ENCODE measurements around the gene MAP4K2.

Gene MAP4K2

DNA sequence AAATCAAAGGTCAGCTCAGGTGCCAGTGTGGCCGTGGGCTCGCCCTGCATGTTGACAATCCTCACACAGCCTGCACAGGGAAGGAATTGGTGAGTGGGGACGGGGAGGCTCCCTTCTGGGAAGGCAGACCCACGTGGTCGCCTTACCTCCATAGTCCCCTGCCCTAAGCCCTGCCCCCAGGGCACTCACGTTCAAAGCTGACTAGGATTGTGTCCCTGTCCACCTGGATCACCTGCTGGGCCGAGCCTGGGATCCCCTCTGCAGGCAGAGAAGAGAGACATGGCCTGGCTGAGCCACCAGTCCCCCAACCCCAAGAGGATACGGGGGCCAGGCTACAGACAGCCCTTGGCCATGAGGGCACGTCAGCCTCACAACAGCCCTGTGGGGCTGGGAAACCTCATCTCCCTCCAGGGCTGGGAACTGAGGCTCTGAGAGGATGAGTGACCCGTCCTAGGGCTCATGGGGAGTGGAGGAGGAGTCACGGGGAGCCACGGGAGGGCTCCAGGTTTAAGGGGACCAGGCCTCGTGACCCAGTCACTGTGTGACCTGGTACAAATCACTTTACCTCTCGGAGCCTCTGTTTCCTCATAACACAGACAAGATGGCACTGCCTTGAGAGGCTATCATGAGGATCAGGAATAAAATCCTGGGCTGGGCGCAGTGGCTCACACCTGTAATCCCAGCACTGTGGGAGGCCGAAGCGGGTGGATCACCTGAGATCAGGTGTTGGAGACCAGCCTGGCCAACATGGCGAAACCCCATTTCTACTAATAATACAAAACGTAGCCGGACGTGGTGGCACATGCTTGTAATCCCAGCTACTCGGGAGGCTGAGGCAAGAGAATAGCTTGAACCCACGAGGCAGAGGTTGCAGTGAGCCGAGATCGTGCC, 12.6 kb downstream of the MAP4K2 start:
- no peak for DNase-seq

DNA sequence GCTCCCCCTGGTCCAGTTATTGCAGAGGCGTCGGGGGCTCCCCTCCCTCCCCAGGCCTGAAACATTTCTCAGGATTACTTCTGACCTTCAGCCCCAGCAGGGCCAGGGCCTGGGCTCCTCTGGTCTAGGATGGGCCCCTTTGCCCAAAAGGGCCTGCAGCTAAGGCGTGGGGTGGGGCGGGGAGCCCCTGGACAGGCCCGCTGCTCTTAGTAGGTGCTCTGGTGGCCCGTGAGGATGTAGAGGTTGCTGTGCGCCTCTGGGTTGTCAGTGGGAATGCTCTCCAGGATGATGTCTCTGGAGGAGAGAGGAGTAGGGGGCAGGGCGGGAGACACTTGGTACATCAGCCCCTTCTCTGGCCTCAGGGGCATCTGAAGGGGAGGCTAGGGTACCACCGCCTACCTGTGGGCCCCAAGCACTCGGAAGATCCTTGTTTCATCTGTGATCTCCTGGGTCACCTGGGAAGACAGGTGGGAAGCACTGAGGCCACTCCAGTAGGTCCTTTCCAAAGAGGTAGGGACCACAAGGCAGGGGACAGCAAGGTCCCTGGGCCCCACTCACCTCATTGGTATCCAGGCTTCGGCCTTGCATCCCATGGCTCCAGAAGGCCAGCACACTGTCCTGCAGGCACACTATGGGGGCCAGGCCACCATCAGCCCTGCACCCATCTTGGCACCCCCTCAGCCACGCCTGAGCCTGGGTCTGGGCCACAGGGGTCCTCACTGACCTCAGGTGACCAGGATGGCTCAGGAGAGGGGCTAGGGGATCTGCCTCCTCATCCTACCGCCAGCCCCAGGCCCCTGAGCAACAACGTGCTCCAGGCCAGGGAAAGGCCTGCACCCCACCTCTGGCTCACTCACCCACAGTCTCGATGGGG, 13.4 kb downstream of the MAP4K2 start:
- DNase-seq = no peak

DNA sequence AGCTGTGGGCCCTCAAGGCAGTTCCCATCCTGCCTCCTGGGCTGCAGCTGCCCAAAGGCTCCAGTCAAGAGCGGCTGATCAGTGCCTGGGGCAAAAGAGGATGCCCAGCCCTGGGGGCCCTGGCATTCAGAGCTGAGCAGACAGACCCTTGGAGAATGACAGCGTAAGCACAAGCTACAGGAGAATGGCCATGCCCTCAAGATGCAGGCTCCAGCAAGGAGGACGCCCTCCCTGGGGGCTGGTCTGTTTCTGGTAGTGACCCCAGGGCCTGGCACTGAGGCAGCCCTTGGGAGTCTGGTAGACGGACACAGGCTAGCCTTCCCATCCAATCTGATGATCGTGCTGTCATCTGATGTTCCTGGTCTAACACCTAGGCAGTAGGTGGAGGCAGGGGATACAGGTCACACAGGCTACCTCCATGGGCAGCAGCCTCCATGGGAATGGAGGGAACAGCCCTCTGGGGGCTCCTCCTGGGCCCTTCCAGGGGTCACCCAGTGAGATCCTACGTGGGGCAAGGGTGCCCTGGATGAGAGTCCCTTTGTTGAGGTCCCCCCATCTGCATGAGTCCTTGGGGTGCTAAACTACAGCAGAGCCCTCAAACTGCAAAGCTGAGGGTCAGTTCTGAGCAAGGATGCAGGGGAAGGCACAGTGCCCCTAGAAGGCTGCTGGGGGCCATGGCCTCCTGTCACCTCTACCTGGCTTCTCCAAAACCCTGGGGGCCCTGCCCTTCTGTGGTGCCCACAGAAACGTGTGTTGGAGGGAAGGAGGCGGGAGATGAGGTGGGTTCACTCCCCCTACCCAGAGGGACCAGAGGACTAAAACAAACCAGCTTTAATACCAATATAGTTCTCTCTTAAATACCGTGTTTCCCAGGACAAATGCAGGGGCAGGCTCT, 14.4 kb downstream of the MAP4K2 start:
- DNase-seq = no peak

DNA sequence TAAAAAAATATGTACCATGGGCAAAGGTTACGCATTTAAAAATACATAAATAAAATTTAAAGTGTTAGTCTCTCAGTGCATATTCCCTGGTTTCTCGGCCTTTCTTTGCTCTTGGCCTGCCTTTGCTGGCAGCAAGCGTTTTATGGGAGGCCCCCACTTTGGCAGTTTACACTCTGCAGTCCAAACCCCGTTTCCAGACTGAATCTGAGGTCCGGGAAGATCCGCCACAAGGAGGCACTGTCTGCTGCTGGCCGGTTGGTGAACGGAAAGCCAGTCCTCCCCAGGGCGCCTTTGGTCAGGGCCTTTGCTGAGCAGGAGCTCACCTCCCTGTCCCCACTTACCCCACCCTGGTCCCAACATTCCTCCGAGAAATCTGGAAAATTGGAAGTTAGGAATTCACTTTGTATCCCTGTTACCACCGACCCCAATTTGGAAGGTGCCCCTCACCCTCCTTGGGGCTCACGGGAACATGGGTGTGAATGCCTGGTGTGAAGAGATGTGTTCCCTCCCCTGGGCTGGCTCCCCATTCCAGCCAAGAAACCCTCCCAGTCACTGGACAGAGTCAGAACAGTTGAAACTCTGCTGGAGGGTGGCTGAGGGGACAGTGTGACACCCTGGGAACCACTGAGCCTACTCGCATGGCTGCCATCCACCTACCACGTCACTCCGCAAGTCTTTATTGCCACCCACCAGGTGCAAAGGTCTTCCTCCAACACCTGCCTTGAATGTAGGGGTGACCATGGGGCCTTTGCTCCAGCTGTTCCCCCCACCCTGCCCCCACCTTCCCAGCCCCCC, 15.3 kb downstream of the MAP4K2 start:
- peak; percentile 64 for DNase-seq

DNA sequence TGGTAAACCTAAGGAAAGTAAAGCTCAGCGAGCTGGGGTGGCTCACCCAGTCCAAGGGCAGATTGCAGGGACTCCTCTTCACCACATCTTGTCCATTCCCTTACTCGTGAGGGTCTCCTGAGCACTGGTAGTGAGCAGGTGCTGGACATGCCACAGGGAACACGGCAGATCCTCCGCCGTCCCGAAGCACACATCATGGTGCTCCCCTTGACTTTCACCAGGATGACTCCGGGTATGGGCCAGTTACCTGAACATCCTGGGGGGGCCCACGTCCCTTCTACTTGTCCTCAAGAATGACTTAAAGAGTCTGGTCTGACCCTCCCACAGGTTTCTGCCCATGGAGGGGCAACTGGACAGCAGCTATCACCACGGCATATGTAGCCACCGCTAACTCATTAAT, 16.7 kb downstream of the MAP4K2 start:
- no peak for DNase-seq

DNA sequence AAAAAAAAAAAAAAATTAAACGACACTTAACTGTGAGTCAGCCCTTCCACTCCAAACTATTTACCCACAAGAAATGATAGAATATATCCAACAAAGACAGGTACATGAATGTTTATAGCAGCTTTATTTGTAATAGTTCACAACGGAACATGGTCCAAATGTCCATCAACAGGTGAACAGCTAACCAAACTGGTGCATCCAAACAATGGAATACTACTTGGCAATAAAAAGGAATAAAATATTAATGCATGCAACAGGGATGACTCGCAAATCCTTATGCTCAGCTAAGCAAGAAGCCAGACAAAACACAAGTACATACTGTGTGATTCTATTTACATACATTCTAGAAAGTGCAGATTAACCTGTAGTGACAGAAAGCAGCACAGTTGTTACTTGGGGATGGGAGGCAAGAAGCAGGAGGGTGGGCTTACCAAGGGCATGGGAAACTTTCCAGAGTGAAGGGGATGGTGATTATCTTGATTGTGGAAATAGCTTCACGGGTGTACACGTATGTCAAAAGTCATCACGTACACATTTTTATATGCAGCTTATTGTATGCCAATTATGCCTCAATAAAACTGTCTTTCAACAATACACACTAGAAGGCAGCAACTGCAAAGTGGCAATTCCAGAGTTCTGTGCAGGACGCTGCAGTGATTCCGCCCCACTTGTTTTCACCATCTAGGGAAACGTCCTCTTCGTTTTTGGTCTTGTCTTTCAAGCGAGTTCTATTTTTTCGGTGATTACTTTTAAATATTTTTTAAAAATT, 18.0 kb downstream of the MAP4K2 start:
- no peak for DNase-seq

DNA sequence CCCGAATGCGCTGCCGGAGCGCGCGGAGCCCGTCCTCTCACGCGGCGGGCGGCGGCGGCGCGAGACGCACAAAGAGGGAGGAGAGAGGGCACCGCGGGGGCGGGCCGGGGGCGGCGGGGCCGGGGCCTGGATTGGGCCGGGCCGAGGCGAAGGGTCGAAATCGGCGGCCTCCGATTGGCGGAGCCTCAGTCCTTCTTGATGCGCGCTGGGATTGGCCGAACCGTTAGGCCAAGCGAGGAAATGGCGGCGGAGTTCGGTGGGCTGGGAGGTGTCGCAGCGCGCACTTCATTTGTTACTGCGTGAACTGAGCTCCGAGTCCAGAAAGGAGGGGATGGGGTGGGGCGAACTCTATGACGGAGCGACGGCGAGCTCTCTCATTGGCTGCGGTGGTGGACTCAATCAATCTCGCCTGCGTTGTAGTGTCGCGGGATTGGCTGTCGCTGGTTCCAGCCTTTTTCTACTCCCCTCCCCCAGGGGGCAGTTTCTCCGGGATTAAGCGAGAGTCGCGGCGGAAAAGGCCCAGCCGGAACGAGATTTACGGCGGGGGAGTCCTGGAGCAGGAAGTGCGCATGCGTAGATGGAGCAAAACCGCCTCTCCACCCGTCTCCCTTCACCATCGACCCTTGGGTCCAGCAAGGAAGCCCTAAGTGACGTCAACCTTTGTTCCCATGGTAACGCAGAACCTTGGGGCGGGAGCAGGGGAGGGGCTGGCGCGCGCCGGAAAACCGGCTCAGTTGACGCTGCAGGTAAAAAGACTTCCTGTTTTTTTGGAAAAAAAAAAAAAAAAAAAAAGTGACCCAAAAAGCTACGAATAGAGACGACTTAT, 24.3 kb downstream of the MAP4K2 start, which contains the start of gene SF1:
Gene SF1, minus strand, starts transcription at position 70 of the 826 bp plus-strand sequence. CDS start 150 bp downstream, outside the sequence.
- DNase-seq = peak; percentile 99

DNA sequence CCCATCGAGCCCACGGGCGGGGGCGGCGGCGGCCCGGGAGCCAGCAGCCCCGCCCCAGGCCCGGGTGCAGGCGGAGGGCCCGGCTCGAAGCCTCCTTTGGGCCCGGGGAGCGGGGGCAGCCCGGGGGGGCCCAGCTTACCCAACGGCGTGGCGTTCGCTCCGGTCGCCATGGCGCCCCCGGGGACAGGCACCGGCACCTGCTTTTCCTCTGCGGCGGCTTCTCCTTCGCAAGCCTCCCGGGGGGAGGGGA, 24.9 kb downstream of the MAP4K2 start:
- DNase-seq = no peak

DNA sequence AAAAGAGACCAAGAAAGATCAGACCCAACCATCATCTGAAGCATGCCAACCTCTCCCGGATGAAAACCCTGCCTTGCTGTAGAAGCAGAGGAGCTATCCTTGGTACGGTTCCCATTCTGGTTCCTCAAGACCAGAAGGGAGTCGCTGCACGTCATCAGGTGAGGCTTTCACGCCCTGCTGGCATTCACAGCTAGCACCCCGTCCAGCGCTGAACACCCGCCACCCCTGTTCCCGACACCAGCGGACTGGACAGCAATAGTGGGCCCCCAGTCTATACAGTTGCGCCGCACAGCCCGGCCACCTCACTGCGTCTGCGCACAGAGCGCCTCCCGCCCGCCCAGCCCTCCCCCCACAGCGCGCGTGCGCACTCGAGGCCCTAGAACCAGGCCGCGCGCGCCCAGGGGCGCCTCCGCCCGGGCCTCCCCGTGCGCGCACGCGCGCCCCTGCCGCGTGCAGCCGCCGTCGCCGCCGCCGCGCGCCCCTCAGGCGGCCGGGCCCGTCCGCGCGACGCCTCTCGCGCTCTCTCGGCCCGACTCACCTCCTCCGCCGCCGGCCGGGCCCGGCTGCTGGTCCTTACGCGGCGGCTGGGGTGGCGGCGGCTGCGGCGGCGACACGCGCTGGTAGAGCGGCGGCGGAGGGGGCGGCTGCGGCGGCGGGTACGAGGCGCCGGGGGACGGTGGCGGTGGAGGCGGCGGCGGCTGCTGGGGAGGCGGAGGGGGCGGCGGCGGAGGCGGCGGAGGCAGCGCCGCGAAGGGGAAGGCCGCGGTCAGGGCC, 25.4 kb downstream of the MAP4K2 start:
- DNase-seq = peak; percentile 83

DNA sequence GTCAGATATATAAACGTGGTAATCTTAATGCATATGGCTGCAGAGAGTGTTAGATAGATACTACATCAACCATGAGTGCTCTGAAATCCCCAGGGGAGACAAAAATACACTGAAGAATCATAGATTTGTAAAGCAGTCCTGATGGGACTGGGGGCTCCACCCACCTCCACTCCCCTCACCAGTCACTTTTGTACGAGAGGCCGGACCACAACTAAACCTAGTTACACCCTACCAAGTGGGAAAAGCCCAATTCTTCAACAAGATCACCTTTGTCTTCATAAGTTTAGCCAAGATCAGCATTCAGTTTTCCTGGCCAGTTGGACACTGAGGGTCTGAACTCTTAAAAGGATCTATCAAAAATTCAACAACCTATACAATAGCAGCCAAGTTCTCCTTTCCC, 26.1 kb downstream of the MAP4K2 start:
- DNase-seq = no peak

DNA sequence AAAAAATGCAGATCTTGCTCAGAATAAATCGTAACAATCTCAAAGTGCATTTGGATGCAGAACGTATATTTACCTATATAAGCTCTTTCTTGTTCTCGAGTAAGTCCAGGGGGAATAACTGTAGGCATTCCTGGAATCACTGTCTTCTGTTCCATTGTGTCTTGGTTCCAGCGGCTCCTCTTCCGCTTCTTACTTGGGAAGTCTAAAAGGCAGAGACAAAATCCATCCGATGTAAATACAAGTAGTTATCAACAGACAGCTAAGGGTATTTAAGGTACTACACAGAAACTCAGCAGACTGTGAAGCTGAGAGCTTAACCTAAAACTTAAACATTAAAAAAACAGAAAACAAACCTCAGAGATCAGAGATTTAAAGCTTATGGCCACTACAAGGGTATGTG, 26.6 kb downstream of the MAP4K2 start:
- no peak for DNase-seq

DNA sequence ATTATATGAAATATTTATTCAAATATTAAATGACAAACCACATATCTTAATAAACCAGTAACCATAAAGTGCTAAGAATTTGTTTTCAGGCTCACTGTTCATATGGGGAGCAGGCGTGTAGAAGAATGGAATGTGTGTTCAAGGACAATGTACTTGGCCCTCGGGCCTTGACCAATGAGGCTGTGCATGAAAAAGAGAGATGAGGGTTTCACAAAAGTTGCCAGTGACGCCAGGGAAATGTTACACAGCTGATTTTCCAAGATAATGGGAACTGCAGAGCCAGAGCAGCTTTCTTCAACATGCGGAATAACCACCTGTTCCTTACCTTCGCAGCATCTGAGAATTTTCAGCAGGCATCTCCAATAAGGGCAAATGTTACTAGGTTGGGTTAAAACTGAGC, 28.9 kb downstream of the MAP4K2 start:
- DNase-seq = no peak

DNA sequence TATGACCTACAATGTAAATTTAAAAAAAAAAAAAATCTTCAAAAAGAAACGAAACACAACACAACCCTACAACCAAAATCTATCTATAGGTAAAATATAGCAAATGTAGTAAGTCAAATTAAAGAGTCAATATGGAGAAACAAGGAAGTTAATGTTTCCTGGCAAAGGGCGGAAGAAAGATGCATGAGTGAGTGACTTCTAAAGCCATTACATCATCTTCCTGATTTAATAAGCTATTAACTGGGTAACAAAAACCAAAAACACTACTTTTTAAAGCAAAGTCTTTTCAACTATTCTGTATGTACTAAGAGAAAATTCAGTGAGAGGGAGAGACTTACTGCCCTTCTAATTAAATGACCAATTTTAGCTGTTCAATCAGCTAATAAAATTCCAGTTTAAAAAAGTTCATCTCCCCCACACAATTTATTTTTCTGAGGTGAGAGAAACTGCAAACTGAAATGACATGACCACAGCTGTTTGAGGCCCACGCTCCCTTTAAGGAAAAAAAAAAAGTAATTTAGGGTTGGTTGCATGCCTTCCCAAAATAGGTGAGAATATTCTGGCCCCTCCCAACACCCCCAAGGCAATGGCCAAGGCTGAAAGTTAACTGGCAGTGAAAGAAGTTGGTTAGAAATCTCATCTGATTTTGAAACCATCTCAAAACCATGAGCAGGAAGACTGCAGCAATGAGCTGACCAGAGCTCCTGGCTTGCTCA, 30.6 kb downstream of the MAP4K2 start:
- no peak for DNase-seq

DNA sequence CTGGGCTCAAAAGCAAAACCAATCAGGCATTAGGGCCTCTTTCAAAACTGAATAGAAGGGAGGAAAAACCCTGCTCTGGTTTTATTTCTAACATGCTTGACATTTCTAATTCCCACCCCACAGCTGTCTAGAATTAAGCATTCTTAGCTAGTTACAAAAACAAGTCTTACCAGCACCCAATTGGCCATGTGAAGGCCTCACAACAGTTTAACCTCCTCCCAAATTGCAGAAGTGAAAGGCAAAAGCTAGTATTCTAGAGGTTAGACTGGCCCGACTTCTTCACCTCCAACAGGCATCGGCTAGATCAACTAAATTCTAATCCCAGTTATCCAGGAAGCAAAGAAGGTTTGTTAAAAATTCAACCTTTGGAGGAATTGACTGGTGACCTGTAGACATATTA, 31.2 kb downstream of the MAP4K2 start:
- no peak for DNase-seq

DNA sequence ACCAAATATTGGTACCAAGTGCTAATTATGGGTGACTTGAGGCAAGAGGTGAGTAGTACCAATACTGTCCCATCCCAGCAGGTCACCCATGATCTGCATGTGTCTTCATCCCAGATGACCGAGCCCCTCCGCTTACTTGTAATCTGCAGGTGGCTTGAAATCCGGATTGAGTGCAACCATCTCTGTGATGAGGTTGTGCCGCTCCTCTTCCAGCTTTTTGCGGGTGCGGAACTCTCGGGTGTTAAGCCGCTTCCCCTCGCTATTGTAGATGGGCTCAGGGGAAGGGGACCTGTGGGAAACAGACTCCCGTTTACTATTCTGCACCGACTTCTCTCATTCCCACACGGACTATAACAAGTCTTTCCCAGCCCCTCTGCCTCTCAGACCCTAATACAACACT, 32.9 kb downstream of the MAP4K2 start:
- DNase-seq = no peak

DNA sequence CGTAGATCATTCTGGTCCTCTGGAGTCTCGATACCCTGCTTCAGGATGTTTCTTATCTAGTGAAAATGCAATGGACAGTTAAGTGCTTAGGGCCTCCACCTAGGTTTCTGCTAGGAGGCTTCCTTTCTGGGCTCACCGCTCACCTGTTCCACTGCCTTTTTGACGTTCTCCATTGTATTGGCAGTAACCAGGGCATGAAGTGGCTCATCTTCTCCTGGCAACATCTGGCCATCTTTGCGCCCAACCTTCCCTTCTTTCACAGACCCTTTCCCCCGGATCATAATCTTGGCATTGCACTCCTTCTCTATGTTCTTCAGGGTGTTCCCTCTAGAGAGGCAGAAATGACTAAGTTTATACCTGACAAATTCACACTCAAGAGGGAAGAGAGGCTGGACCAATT, 33.7 kb downstream of the MAP4K2 start:
- no peak for DNase-seq

DNA sequence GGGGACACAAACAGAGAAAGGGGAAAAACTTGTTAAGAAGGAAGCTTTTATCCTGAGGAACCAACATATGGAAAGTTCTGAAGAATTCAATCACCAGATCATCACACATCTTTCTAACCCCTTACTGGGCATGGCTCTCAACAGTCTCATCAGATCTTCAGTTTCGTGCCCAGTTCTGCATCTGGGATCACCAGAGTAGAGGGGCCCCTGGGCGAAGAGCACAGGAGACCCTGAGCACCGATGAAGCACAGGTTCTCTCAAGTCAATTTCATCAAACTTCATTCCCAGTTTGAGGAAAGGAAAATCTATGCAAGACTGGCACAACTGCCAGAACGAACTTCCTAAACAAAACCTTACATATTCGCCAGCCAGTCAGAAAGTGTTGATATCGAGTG, 34.7 kb downstream of the MAP4K2 start:
- DNase-seq = no peak

DNA sequence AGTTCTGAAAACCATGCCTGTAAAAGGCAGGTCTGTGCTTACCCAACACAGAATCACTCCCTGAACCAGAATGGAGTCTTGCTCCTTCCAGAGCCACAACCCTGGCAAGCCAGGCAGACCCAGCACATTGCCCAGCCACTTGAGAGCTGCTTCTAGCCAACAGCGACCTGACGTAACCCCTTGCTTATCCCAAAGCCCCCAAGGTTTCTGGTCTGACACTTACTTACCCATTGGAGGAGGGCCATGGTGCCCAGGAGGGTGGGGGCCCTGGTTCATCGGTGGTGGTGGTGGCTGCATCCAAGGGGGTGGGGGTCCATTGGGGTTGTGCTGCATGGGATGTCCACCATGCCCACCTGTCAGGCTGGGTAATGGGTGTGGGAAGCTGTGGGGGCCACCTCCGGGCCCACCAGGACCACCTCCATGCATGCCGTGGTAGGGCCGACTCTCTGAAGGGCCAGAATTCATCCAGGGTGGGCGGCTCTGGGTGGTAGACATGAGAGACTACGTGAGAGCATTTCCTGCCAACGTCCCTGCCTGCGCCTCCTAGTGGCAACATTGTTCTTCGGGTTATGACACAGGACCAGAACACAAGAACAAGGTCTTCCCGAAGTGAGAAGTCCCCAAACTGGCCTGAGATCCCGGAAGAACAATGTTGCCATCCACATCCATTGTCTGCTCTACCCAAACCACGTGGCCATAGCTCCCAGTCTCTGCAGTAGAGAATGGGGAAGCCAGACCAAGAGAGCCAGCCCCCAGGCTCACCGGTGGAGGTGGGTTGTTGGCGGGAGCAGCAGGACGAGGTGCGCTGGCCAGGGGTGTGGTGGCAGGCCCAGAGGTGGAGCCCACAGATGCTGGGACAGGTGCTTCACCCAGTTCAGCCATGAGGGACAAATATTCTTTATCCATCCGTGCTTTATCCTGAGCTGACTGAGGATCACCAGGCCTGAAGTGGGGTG, 35.4 kb downstream of the MAP4K2 start:
- DNase-seq = peak; percentile 80

All from activated naive CD4-positive, alpha-beta T cell treated with anti-CD3 and anti-CD28 coated beads, Interleukin-2, amount 50 U/mL, for 16 hours (primary cell).